Effector CD4-positive, alpha-beta T cell (primary cell): Measurements from ENCODE around the gene CEP89.
"Not testable (repeated sequence)": the region's sequence is repeated elsewhere in the genome, so short reads cannot be mapped to it uniquely, and the experiment has no call there.

Experiments
- DNase-seq: peaks from one replicate; pipeline ENCODE4 v3.0.0-alpha.2; 2020

The CEP89 gene

GRCh38 chr19:32868206-32868950 lies 103.4 kb downstream of the CEP89 start:
- DNase-seq: no peak

GRCh38 chr19:32867436-32867835 lies 104.3 kb downstream of the CEP89 start:
- DNase-seq: not testable (repeated sequence)

- no peak for DNase-seq
Measured at GRCh38 chr19:32866564-32867265, 105.0 kb downstream of the CEP89 start.

- DNase-seq: no peak
Measured at GRCh38 chr19:32866061-32866460, 105.7 kb downstream of the CEP89 start.

GRCh38 chr19:32865326-32865725 lies 106.4 kb downstream of the CEP89 start:
- no peak for DNase-seq

- no peak for DNase-seq
Measured at GRCh38 chr19:32864318-32865007, 107.3 kb downstream of the CEP89 start.

GRCh38 chr19:32863841-32864240 lies 107.9 kb downstream of the CEP89 start:
- no peak for DNase-seq

GRCh38 chr19:32863301-32863700 lies 108.5 kb downstream of the CEP89 start:
- no peak for DNase-seq

- DNase-seq: no peak
Measured at GRCh38 chr19:32862741-32863140, 109.0 kb downstream of the CEP89 start.

GRCh38 chr19:32862173-32862572 lies 109.6 kb downstream of the CEP89 start:
- no peak for DNase-seq

GRCh38 chr19:32861596-32861995 lies 110.2 kb downstream of the CEP89 start:
- DNase-seq: no peak

- DNase-seq: no peak
Measured at GRCh38 chr19:32859591-32859990, 112.2 kb downstream of the CEP89 start.

GRCh38 chr19:32858559-32858958 lies 113.2 kb downstream of the CEP89 start:
- no peak for DNase-seq

GRCh38 chr19:32858155-32858554 lies 113.6 kb downstream of the CEP89 start:
- no peak for DNase-seq

- DNase-seq: no peak
Measured at GRCh38 chr19:32857584-32857983, 114.2 kb downstream of the CEP89 start.

GRCh38 chr19:32856818-32857217 lies 114.9 kb downstream of the CEP89 start:
- DNase-seq: not testable (repeated sequence)

GRCh38 chr19:32852216-32852615 lies 119.5 kb downstream of the CEP89 start:
- DNase-seq: no peak

GRCh38 chr19:32848035-32848434 lies 123.7 kb downstream of the CEP89 start:
- not testable (repeated sequence) for DNase-seq

GRCh38 chr19:32843716-32844245 lies 128.0 kb downstream of the CEP89 start:
- no peak for DNase-seq

- no peak for DNase-seq
Measured at GRCh38 chr19:32842061-32842460, 129.7 kb downstream of the CEP89 start.

- no peak for DNase-seq
Measured at GRCh38 chr19:32837531-32837930, 134.2 kb downstream of the CEP89 start.

GRCh38 chr19:32833388-32833787 lies 138.4 kb downstream of the CEP89 start:
- not testable (repeated sequence) for DNase-seq

GRCh38 chr19:32832825-32833224 lies 138.9 kb downstream of the CEP89 start:
- DNase-seq: not testable (repeated sequence)
